MM.1S (cell line): ENCODE measurements around the gene ANKRD13D.

Source experiments
- EZH2 ChIP-seq: fragments of 300-600 bp; sonication (generic); optimal IDR thresholded peaks from 2 replicates; pipeline ENCODE3; 2017; ENCODE audit warnings: low read depth, mild to moderate bottlenecking, antibody characterized with exemption, low read length, mixed read lengths
- EZH2phosphoT487 ChIP-seq: fragments of 300-600 bp; sonication (generic); IDR thresholded peaks from 2 replicates; pipeline ENCODE4 v1.6.1; 2018; ENCODE audit warnings: antibody characterized with exemption, low read length
- TF ChIP-seq, protein P1 (sequence below): fragments of 300-600 bp; sonication (generic); IDR thresholded peaks from 2 replicates; pipeline ENCODE4 v1.5.1; 2016; ENCODE audit warnings: antibody characterized with exemption, low read length, mixed read lengths

DNA sequence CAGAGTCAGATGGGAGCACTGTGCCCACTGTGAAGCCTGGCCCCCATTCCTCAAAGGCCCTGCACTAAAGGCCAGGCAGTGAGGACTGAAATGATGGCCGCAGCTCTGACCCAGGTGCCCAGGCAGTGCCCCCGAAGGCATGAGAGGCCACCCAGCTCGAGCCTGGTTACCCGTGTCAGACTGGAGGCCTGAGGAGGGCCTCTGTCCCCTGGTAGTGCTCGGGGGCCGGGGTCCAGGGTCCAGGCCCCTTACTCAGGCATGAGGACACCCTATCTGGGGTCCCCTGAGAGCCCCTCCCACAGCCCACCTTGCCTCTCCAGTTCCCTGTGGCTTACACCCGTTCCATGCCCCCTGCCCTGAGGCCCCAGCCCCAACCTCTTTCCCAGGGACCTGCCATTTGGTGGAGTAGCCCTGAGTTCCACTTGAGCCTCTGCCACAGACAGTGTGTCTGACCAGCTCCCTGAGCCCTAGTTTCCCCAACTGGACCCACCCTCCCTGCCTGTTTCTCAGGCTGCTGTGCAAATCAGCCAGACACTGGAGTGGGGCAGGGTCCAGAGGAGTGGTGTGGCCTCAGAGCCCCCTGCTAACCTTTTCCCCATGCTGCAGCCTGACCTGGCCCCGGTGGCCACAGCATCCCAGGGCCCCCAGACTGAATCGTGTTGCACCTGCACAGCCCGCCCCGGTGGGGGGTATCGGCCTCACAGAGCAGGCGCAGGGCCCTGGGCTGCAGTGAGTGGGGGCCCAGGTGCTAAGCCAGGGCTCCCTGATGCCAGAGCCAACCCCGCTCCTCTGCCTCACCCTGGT is 10.8 kb upstream of the ANKRD13D start:
- TF ChIP-seq, protein P1, sequence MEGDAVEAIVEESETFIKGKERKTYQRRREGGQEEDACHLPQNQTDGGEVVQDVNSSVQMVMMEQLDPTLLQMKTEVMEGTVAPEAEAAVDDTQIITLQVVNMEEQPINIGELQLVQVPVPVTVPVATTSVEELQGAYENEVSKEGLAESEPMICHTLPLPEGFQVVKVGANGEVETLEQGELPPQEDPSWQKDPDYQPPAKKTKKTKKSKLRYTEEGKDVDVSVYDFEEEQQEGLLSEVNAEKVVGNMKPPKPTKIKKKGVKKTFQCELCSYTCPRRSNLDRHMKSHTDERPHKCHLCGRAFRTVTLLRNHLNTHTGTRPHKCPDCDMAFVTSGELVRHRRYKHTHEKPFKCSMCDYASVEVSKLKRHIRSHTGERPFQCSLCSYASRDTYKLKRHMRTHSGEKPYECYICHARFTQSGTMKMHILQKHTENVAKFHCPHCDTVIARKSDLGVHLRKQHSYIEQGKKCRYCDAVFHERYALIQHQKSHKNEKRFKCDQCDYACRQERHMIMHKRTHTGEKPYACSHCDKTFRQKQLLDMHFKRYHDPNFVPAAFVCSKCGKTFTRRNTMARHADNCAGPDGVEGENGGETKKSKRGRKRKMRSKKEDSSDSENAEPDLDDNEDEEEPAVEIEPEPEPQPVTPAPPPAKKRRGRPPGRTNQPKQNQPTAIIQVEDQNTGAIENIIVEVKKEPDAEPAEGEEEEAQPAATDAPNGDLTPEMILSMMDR = no peak
- TF ChIP-seq EZH2phosphoT487 (no peak), EZH2 (no peak)
